ENCODE data around the gene PSMB8. TPM values are rescaled to one million over a fixed set of nuclear protein-coding genes. Genes with fewer than 3 reads are reported as not detected.
"Not testable (repeated sequence)": the region's sequence is repeated elsewhere in the genome, so short reads cannot be mapped to it uniquely, and the experiment has no call there.

The PSMB8 gene
- total RNA-seq (2014; rRNA removed; shearing (Covaris generic)) = 121 and 131 TPM in 2 replicates

- DNase-seq (ENCODE audit: low spot score) = peak; percentile 95
Measured at GRCh38 chr6:32843979-32844838, at the start of gene PSMB8. TSS of gene PSMB8 (minus strand) at chr6:32844047. CDS start at chr6:32843996, 51 bp downstream.

- DNase-seq (ENCODE audit: low spot score) = no peak
Measured at GRCh38 chr6:32890831-32891230, 47.0 kb upstream of the PSMB8 start.

- DNase-seq (ENCODE audit: low spot score) = no peak
Measured at GRCh38 chr6:32889533-32889932, 45.7 kb upstream of the PSMB8 start.

GRCh38 chr6:32888576-32888975, 44.7 kb upstream of the PSMB8 start:
- no peak for DNase-seq (ENCODE audit: low spot score)

- no peak for DNase-seq (ENCODE audit: low spot score)
Measured at GRCh38 chr6:32887616-32888015, 43.8 kb upstream of the PSMB8 start.

- peak; percentile 65 for DNase-seq (ENCODE audit: low spot score)
Measured at GRCh38 chr6:32886681-32887383, 43.0 kb upstream of the PSMB8 start.

GRCh38 chr6:32885698-32886286, 41.9 kb upstream of the PSMB8 start:
- peak; percentile 45 for DNase-seq (ENCODE audit: low spot score)

- DNase-seq (ENCODE audit: low spot score) = no peak
Measured at GRCh38 chr6:32883789-32884188, 39.9 kb upstream of the PSMB8 start.

- DNase-seq (ENCODE audit: low spot score) = peak; percentile 6
Measured at GRCh38 chr6:32882879-32883250, 39.0 kb upstream of the PSMB8 start.

- DNase-seq (ENCODE audit: low spot score) = not testable (repeated sequence)
Measured at GRCh38 chr6:32880962-32881361, 37.1 kb upstream of the PSMB8 start.

- DNase-seq (ENCODE audit: low spot score) = no peak
Measured at GRCh38 chr6:32879691-32880090, 35.8 kb upstream of the PSMB8 start.

- DNase-seq (ENCODE audit: low spot score) = no peak
Measured at GRCh38 chr6:32876603-32877002, 32.8 kb upstream of the PSMB8 start.

GRCh38 chr6:32873947-32874346, 30.1 kb upstream of the PSMB8 start:
- DNase-seq (ENCODE audit: low spot score) = not testable (repeated sequence)

GRCh38 chr6:32868257-32868788, 24.5 kb upstream of the PSMB8 start:
- DNase-seq (ENCODE audit: low spot score) = peak; percentile 62

GRCh38 chr6:32867554-32868256, 23.9 kb upstream of the PSMB8 start:
- DNase-seq (ENCODE audit: low spot score) = no peak

GRCh38 chr6:32867022-32867477, 23.2 kb upstream of the PSMB8 start:
- DNase-seq (ENCODE audit: low spot score) = no peak

- no peak for DNase-seq (ENCODE audit: low spot score)
Measured at GRCh38 chr6:32865724-32866443, 22.0 kb upstream of the PSMB8 start.

- DNase-seq (ENCODE audit: low spot score) = no peak
Measured at GRCh38 chr6:32862725-32863124, 18.9 kb upstream of the PSMB8 start.

GRCh38 chr6:32860674-32861073, 16.8 kb upstream of the PSMB8 start:
- no peak for DNase-seq (ENCODE audit: low spot score)

GRCh38 chr6:32858194-32858593, 14.3 kb upstream of the PSMB8 start:
- no peak for DNase-seq (ENCODE audit: low spot score)

Measured in A172 (cell line).